Astrocyte (in vitro differentiated cells and primary cell): ENCODE measurements around the gene MCTP2.

Source experiments
- EZH2 ChIP-seq: IDR thresholded peaks from 2 replicates; pipeline ENCODE4 v1.6.1; 2012; ENCODE audit warnings: mild to moderate bottlenecking, low read length, inconsistent platforms; ENCODE audit not compliant: insufficient read depth
- TF ChIP-seq, protein P1 (sequence below): IDR thresholded peaks from 2 replicates; pipeline ENCODE4 v1.5.1; 2011; ENCODE audit warnings: low read depth, mild to moderate bottlenecking, inconsistent platforms, low read length, moderate library complexity; ENCODE audit not compliant: insufficient read depth

DNA sequence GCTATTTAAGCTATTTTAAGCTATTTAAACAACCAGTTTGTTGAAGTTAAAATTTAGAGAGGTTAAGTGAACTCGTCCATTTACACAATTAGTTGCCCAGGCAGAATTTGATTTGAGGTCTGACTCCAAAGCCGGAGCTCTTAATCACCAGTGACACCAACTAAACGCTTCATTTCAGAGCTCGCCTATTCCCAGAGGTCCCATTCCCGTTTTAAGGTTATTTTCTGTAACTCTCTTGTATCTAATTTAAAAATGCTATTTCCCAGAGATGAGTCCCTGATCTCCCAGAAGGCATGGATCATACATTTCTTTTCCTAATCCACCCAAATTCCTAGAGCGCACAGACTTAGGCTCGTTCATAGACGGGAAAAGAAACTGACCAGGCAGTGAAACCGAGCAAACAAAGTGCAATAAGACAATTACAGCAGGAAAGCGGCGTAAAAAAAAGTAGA, 904 bp upstream of the MCTP2 start:
- TF ChIP-seq EZH2: no peak
- TF ChIP-seq, protein P1, sequence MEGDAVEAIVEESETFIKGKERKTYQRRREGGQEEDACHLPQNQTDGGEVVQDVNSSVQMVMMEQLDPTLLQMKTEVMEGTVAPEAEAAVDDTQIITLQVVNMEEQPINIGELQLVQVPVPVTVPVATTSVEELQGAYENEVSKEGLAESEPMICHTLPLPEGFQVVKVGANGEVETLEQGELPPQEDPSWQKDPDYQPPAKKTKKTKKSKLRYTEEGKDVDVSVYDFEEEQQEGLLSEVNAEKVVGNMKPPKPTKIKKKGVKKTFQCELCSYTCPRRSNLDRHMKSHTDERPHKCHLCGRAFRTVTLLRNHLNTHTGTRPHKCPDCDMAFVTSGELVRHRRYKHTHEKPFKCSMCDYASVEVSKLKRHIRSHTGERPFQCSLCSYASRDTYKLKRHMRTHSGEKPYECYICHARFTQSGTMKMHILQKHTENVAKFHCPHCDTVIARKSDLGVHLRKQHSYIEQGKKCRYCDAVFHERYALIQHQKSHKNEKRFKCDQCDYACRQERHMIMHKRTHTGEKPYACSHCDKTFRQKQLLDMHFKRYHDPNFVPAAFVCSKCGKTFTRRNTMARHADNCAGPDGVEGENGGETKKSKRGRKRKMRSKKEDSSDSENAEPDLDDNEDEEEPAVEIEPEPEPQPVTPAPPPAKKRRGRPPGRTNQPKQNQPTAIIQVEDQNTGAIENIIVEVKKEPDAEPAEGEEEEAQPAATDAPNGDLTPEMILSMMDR: no peak
